ENCODE results near the gene TCEAL9. TPM values are rescaled to one million over a fixed set of nuclear protein-coding genes. Genes with fewer than 3 reads are reported as not detected.
"Not testable (repeated sequence)": the region's sequence is repeated elsewhere in the genome, so short reads cannot be mapped to it uniquely, and the experiment has no call there.

TCEAL9 gene
- total RNA-seq, 1 experiment from 2014 or later: 61.7 TPM

- DNase-seq: no peak
- H3K27me3 ChIP-seq (ENCODE audit: control insufficient read depth, insufficient read depth, low read length): no peaks in the 10 kb centered on the region
- H3K4me3 ChIP-seq (ENCODE audit: insufficient read depth, low read depth, low read length): no peak overlapping the region
- H3K36me3 ChIP-seq (replicated peaks; ENCODE audit: control insufficient read depth, insufficient read depth, low read length): peaks cover 4% of the 10 kb centered on the region
Measured at GRCh38 chrX:103360092-103360491, 3.8 kb downstream of the TCEAL9 start.

- H3K4me3 ChIP-seq (ENCODE audit: insufficient read depth, low read depth, low read length): no peak overlapping the region
- DNase-seq: no peak
- H3K36me3 ChIP-seq (replicated peaks; ENCODE audit: control insufficient read depth, insufficient read depth, low read length): peaks cover 4% of the 10 kb centered on the region
- no peaks in the 10 kb centered on the region for H3K27me3 ChIP-seq (ENCODE audit: control insufficient read depth, insufficient read depth, low read length)
Measured at GRCh38 chrX:103360916-103361315, 4.6 kb downstream of the TCEAL9 start.

DNA sequence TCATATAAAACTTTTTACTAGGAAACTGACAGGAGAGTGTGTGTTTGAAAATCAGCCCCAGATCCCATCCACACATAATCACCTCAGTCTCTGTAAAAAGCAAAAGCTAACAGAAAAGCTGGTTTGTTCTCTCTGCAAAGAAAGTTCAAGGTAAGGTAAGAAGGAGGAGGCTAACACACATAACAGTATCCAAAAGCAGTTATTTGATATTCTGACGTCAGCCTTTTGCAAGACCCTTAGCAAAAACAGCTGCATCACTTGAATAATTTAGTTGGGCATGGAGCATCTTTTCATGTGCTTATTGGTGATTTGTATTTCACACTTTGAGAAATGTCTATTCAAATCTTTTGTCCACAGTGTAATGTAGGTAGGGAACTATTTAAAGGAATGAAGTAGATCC lies 5.5 kb downstream of the TCEAL9 start:
- no peak for DNase-seq

DNA sequence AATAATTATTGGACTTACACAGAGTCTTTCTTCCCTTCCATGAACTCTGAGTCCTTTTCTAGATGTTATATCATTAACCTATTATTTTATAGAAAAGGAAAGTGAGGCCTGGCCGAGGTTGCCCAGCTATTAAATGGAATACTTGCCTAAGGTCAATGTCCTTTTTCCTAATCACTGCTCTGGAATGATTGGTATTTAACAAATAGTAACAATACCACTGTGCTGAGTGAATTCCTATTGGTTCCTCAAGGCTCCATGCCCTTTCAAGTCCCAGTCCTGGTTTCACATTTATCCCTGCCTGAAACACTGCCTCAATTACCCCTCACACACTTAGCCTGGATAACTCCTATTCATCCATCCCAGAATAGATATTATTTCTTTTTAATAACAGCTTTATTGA lies 6.2 kb downstream of the TCEAL9 start:
- H3K4me3 ChIP-seq (ENCODE audit: insufficient read depth, low read depth, low read length): no peak overlapping the region
- DNase-seq: no peak
- no peaks in the 10 kb centered on the region for H3K27me3 ChIP-seq (ENCODE audit: control insufficient read depth, insufficient read depth, low read length)
- H3K36me3 ChIP-seq (replicated peaks; ENCODE audit: control insufficient read depth, insufficient read depth, low read length): peaks cover 4% of the 10 kb centered on the region

More for the DNA sequence above, 5.5 kb downstream of the TCEAL9 start:
- no peaks in the 10 kb centered on the region for H3K27me3 ChIP-seq (ENCODE audit: control insufficient read depth, insufficient read depth, low read length)
- H3K36me3 ChIP-seq (replicated peaks; ENCODE audit: control insufficient read depth, insufficient read depth, low read length): peaks cover 4% of the 10 kb centered on the region
- no peak overlapping the region for H3K4me3 ChIP-seq (ENCODE audit: insufficient read depth, low read depth, low read length)

DNA sequence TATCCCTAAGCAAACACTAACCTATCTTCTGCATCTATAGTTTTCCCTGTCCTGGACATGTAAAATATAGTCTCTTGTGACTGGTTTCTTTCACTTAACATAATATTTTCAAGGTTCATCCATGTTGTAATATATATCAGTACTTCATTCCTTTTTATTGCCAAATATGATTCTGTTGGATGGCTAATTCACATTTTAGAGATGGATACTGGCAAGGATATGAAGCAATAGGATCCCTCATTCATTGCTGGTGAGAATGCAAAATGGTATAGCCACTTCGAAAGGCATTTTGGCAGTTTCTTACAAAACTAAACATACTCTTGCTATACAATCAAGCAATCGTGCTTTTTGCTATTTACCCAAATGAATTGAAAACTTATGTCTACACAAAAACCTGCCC lies 6.7 kb downstream of the TCEAL9 start:
- Histone ChIP-seq H3K36me3 (replicated peaks; ENCODE audit: control insufficient read depth, insufficient read depth, low read length) (no peaks in the 10 kb centered on the region), H3K4me3 (ENCODE audit: insufficient read depth, low read depth, low read length) (no peak overlapping the region), H3K27me3 (ENCODE audit: control insufficient read depth, insufficient read depth, low read length) (no peaks in the 10 kb centered on the region)
- no peak for DNase-seq

DNA sequence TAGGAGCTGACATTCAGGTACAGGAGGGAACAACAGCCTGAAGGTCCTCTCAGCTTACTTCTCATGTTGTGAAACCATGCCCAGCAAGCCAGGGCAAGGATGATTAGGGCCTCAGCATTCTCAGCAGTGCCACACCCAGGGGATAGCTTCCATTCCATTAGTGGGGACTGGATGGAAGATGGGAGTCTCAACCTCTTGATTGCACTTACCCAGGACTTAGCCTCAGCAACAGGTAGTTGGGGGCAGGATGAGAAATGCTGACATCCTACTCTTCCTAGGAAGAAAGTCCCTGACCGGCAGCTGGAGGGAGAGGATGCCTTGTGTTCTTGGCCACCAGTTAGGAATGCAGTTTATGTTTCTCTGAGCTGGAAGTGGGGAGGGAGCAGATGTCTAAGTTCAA lies 11.2 kb downstream of the TCEAL9 start:
- H3K36me3 ChIP-seq (replicated peaks; ENCODE audit: control insufficient read depth, insufficient read depth, low read length): no peaks in the 10 kb centered on the region
- DNase-seq: no peak
- no peaks in the 10 kb centered on the region for H3K27me3 ChIP-seq (ENCODE audit: control insufficient read depth, insufficient read depth, low read length)
- H3K4me3 ChIP-seq (ENCODE audit: insufficient read depth, low read depth, low read length): no peak overlapping the region

DNA sequence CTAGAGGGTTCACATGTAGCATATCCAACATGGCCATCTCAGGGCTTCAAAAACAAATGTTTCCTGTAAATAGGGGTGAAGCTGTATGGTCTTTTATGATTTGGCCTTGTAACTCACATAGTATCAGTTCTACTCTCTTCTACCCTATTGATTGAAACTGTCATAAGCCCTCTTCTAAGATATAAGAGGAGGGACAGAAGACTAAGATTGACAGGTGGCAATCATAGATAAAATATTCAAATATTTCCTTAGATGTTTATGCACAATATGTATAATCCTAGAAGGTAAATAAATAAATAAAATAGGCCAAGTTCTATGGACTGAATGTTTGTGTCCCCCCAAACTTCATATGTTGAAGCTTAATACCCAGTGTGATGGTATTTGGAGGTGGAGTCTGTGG lies 13.2 kb downstream of the TCEAL9 start:
- no peak for DNase-seq
- H3K36me3 ChIP-seq (replicated peaks; ENCODE audit: control insufficient read depth, insufficient read depth, low read length): no peaks in the 10 kb centered on the region
- H3K4me3 ChIP-seq (ENCODE audit: insufficient read depth, low read depth, low read length): no peak overlapping the region
- no peaks in the 10 kb centered on the region for H3K27me3 ChIP-seq (ENCODE audit: control insufficient read depth, insufficient read depth, low read length)

GRCh38 chrX:103372886-103373285 lies 16.6 kb downstream of the TCEAL9 start:
- H3K36me3 ChIP-seq (replicated peaks; ENCODE audit: control insufficient read depth, insufficient read depth, low read length): peaks cover 4% of the 10 kb centered on the region
- no peaks in the 10 kb centered on the region for H3K27me3 ChIP-seq (ENCODE audit: control insufficient read depth, insufficient read depth, low read length)
- DNase-seq: no peak
- no peak overlapping the region for H3K4me3 ChIP-seq (ENCODE audit: insufficient read depth, low read depth, low read length)

- Histone ChIP-seq H3K36me3 (replicated peaks; ENCODE audit: control insufficient read depth, insufficient read depth, low read length) (peaks cover 4% of the 10 kb centered on the region), H3K27me3 (ENCODE audit: control insufficient read depth, insufficient read depth, low read length) (no peaks in the 10 kb centered on the region), H3K4me3 (ENCODE audit: insufficient read depth, low read depth, low read length) (no peak overlapping the region)
- no peak for DNase-seq
Measured at GRCh38 chrX:103373581-103373980, 17.3 kb downstream of the TCEAL9 start.

DNA sequence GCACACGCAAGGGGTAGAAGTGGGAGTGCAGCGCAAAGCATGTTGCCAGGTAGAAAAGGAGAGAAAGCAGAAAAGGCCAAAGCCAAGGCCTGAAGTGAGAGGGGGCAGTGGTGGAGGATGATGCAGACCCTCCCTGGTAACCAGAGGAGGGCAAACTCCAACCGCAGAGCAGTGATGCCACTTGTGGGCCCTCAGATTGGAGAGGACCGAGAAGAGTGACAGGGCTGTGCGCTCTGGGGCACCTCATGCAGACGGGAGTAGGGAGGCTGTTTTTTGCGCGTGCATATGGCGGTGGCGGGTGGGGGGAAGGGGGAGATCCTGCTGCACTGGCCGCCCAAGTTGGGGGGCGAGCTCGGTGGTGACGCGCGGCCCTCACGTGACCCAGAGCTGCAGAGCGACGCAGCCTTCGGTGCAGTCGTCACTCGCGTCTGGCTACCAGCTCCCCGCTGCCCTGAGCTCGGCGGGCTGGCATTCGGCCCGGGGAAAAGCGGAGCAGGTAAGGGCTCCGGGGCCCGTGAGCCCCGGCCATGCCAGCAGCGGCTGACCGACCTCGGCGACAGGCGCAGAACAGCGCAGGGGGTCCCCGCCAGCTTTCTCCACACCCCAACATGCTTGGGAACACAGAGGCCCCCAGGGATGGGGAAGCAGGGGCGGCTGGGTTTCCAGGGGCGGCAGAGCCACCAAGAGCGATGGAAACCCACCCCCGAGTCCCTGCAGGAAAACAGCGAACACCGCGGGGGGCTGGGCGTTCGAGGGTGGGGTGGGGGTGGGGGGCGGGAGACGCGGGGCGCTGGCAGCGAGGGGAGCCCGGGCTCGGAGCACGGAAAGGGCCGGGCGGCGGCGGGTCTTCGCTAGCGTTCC lies 20.0 kb downstream of the TCEAL9 start, which contains the start of gene BEX3:
Gene BEX3, plus strand, starts transcription at position 421 of the 861 bp plus-strand sequence. CDS start 984 bp downstream, outside the sequence.
- peaks cover 9% of the 10 kb centered on the region for H3K36me3 ChIP-seq (replicated peaks; ENCODE audit: control insufficient read depth, insufficient read depth, low read length)

DNA sequence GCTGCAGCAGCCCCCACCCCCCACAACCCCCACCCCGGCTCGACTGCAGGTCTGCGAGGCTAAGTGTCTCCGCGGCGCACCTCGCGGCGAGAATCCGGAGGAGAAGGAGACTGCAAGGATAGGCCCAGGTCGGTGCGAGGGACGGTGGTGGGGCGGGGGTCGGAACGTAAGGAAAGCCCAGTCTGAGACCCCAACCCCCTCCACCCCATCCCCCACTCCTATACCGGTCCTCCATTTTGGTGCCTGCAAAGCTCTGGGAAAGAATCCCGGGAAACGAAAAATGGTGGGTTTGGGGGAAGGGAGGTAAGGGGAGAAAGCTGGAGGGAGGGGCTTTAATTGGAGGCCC lies 20.6 kb downstream of the TCEAL9 start:
- DNase-seq: no peak
- Histone ChIP-seq H3K36me3 (replicated peaks; ENCODE audit: control insufficient read depth, insufficient read depth, low read length) (peaks cover 9% of the 10 kb centered on the region), H3K27me3 (ENCODE audit: control insufficient read depth, insufficient read depth, low read length) (no peaks in the 10 kb centered on the region), H3K4me3 (ENCODE audit: insufficient read depth, low read depth, low read length) (peak overlapping the region; percentile 94)

More for the DNA sequence above, 20.0 kb downstream of the TCEAL9 start, which contains the start of gene BEX3:
- peak within 1 kb of the TSS; percentile 94 for H3K4me3 ChIP-seq (ENCODE audit: insufficient read depth, low read depth, low read length)
- H3K27me3 ChIP-seq (ENCODE audit: control insufficient read depth, insufficient read depth, low read length): no peaks in the 10 kb centered on the region
- DNase-seq: peak; percentile 81

GRCh38 chrX:103378990-103379389 lies 22.7 kb downstream of the TCEAL9 start:
- DNase-seq: no peak
- H3K4me3 ChIP-seq (ENCODE audit: insufficient read depth, low read depth, low read length): no peak overlapping the region
- peaks cover 9% of the 10 kb centered on the region for H3K36me3 ChIP-seq (replicated peaks; ENCODE audit: control insufficient read depth, insufficient read depth, low read length)
- no peaks in the 10 kb centered on the region for H3K27me3 ChIP-seq (ENCODE audit: control insufficient read depth, insufficient read depth, low read length)

- no peak overlapping the region for H3K4me3 ChIP-seq (ENCODE audit: insufficient read depth, low read depth, low read length)
- no peaks in the 10 kb centered on the region for H3K27me3 ChIP-seq (ENCODE audit: control insufficient read depth, insufficient read depth, low read length)
- DNase-seq: no peak
- H3K36me3 ChIP-seq (replicated peaks; ENCODE audit: control insufficient read depth, insufficient read depth, low read length): peaks cover 5% of the 10 kb centered on the region
Measured at GRCh38 chrX:103382877-103383276, 26.6 kb downstream of the TCEAL9 start.

GRCh38 chrX:103384672-103385071 lies 28.4 kb downstream of the TCEAL9 start:
- DNase-seq: no peak

GRCh38 chrX:103385283-103385830 lies 29.1 kb downstream of the TCEAL9 start:
- DNase-seq; H3K27me3 ChIP-seq (ENCODE audit: control insufficient read depth, insufficient read depth, low read length); H3K36me3 ChIP-seq (replicated peaks; ENCODE audit: control insufficient read depth, insufficient read depth, low read length); H3K4me3 ChIP-seq (ENCODE audit: insufficient read depth, low read depth, low read length): not testable (repeated sequence)

More at GRCh38 chrX:103384672-103385071, 28.4 kb downstream of the TCEAL9 start:
- no peak overlapping the region for H3K4me3 ChIP-seq (ENCODE audit: insufficient read depth, low read depth, low read length)
- H3K27me3 ChIP-seq (ENCODE audit: control insufficient read depth, insufficient read depth, low read length): no peaks in the 10 kb centered on the region
- H3K36me3 ChIP-seq (replicated peaks; ENCODE audit: control insufficient read depth, insufficient read depth, low read length): no peaks in the 10 kb centered on the region; the same call in 1 of the 2 replicates

Measured in H7 (cell line).